ENCODE measurements around the gene TMEM94. TPM values are rescaled to one million over a fixed set of nuclear protein-coding genes. Genes with fewer than 3 reads are reported as not detected.

Gene TMEM94
- total and polyA plus RNA-seq, 8 donors: 29.9 to 64.9 (median 39.3) TPM

GRCh38 chr17:75548813-75549212, 92.4 kb downstream of the TMEM94 start:
- FAIRE-seq: no peak
- ATAC-seq: no peak
- intact Hi-C loops (cut with DNase I): no loop called here
- DNase-seq: no peak
- H3K9me3 ChIP-seq: no peaks in the 10 kb centered on the region
- H3K36me3 ChIP-seq: no peaks in the 10 kb centered on the region
- 68 to 73% methylated on average over 5 of the region's 5 CpGs for WGBS, 2 donors
- no peaks in the 10 kb centered on the region for H3K27me3 ChIP-seq
- no peak overlapping the region for H3K4me3 ChIP-seq
- H3K4me1 ChIP-seq: peaks cover 38 to 43% (median 40%) of the 10 kb centered on the region in 3 donors
- H3K27ac ChIP-seq: peak overlapping the region; percentile 93 to 99 (median 97)
- TF ChIP-seq CTCF (IDR thresholded peaks at IDR 0.05): no peak

Small RNA genes within 50 kb of the gene (microRNA-seq; reads per million reads assigned to microRNA genes)
- 0.39 to 0.88 reads per million in 2 donors for gene MIR6785

Other genes starting within 250 kb of the TMEM94 start
- gene GGA3, start 195.0 kb upstream of the TMEM94 start, total RNA-seq: 10 to 100 TPM; 13.9 to 31.1 (median 20.2) TPM
- gene GGA3, start 195.0 kb upstream of the TMEM94 start, polyA plus RNA-seq: 10 to 100 TPM; 25.9 to 39.7 TPM
- gene MRPS7, start 194.8 kb upstream of the TMEM94 start, total RNA-seq: 10 to 100 TPM; 11.3 to 24.1 (median 19.2) TPM
- 10 to 100 TPM; 23.3 to 34.0 TPM for gene MRPS7, start 194.8 kb upstream of the TMEM94 start, polyA plus RNA-seq
- 10 to 100 TPM; 11.7 to 15.4 (median 14.7) TPM for gene MIF4GD, start 185.4 kb upstream of the TMEM94 start, total RNA-seq
- 10 to 100 TPM; 10.6 to 17.6 TPM for gene MIF4GD, start 185.4 kb upstream of the TMEM94 start, polyA plus RNA-seq
- gene SLC25A19, start 167.2 kb upstream of the TMEM94 start, total RNA-seq: 10 to 100 TPM in 1 of 6 donors, 1 to 10 TPM in 5; 4.4 to 10.8 (median 6.7) TPM
- 1 to 10 TPM; 8.5 to 9.3 TPM for gene SLC25A19, start 167.2 kb upstream of the TMEM94 start, polyA plus RNA-seq
- 10 to 100 TPM; 25.2 to 64.7 (median 36.5) TPM for gene GRB2, start 51.0 kb upstream of the TMEM94 start, total RNA-seq
- 10 to 100 TPM; 18.5 to 24.4 TPM for gene GRB2, start 51.0 kb upstream of the TMEM94 start, polyA plus RNA-seq
- 10 to 100 TPM; 12.2 to 20.7 (median 13.2) TPM for gene CASKIN2, start 58.9 kb downstream of the TMEM94 start, total RNA-seq
- 10 to 100 TPM; 12.1 to 14.7 TPM for gene CASKIN2, start 58.9 kb downstream of the TMEM94 start, polyA plus RNA-seq
- 10 to 100 TPM; 14.9 to 20.0 (median 19.1) TPM for gene TSEN54, start 59.9 kb downstream of the TMEM94 start, total RNA-seq
- 100 to 1,000 TPM in 1 of 2 donors, 10 to 100 TPM in 1; 55.1 to 105 TPM for gene TSEN54, start 59.9 kb downstream of the TMEM94 start, polyA plus RNA-seq
- 100 to 1,000 TPM in 3 of 6 donors, 10 to 100 TPM in 3; 87.8 to 130 (median 101) TPM for gene LLGL2, start 69.1 kb downstream of the TMEM94 start, total RNA-seq
- gene LLGL2, start 69.1 kb downstream of the TMEM94 start, polyA plus RNA-seq: 100 to 1,000 TPM; 286 to 296 TPM
- 10 to 100 TPM; 25.9 to 82.0 (median 38.6) TPM for gene MYO15B, start 131.2 kb downstream of the TMEM94 start, total RNA-seq
- 100 to 1,000 TPM; 307 to 325 TPM for gene MYO15B, start 131.2 kb downstream of the TMEM94 start, polyA plus RNA-seq
- gene SMIM5, start 176.8 kb downstream of the TMEM94 start, total RNA-seq: 1 to 10 TPM in 1 of 6 donors, under 1 TPM in 5; 0.55 to 1.2 (median 0.82) TPM
- 10 to 100 TPM in 1 of 2 donors, 1 to 10 TPM in 1; 6.3 to 15.3 TPM for gene SMIM5, start 176.8 kb downstream of the TMEM94 start, polyA plus RNA-seq
- gene RECQL5, start 210.5 kb downstream of the TMEM94 start, total RNA-seq: 10 to 100 TPM in 4 of 6 donors, 1 to 10 TPM in 2; 8.7 to 29.4 (median 12.8) TPM
- 10 to 100 TPM; 54.3 to 65.2 TPM for gene RECQL5, start 210.5 kb downstream of the TMEM94 start, polyA plus RNA-seq
- gene SAP30BP, start 210.7 kb downstream of the TMEM94 start, total RNA-seq: 10 to 100 TPM; 22.4 to 45.3 (median 37.0) TPM
- gene SAP30BP, start 210.7 kb downstream of the TMEM94 start, polyA plus RNA-seq: 100 to 1,000 TPM in 1 of 2 donors, 10 to 100 TPM in 1; 81.8 to 106 TPM